MM.1S (cell line): ENCODE data around the gene OR4K15.

Source experiments
- EZH2 ChIP-seq: fragments of 300-600 bp; sonication (generic); optimal IDR thresholded peaks from 2 replicates; pipeline ENCODE3; 2017; ENCODE audit warnings: low read depth, mild to moderate bottlenecking, antibody characterized with exemption, low read length, mixed read lengths
- TF ChIP-seq, protein P1 (sequence below): fragments of 300-600 bp; sonication (generic); IDR thresholded peaks from 2 replicates; pipeline ENCODE4 v1.5.1; 2016; ENCODE audit warnings: antibody characterized with exemption, low read length, mixed read lengths

GRCh38 chr14:20002319-20002718 lies 26.9 kb downstream of the OR4K15 start:
- TF ChIP-seq, protein P1, sequence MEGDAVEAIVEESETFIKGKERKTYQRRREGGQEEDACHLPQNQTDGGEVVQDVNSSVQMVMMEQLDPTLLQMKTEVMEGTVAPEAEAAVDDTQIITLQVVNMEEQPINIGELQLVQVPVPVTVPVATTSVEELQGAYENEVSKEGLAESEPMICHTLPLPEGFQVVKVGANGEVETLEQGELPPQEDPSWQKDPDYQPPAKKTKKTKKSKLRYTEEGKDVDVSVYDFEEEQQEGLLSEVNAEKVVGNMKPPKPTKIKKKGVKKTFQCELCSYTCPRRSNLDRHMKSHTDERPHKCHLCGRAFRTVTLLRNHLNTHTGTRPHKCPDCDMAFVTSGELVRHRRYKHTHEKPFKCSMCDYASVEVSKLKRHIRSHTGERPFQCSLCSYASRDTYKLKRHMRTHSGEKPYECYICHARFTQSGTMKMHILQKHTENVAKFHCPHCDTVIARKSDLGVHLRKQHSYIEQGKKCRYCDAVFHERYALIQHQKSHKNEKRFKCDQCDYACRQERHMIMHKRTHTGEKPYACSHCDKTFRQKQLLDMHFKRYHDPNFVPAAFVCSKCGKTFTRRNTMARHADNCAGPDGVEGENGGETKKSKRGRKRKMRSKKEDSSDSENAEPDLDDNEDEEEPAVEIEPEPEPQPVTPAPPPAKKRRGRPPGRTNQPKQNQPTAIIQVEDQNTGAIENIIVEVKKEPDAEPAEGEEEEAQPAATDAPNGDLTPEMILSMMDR: no peak
- no peak for TF ChIP-seq EZH2
